HEK293 (cell line): ENCODE data around the gene MLF2.
"Not testable (repeated sequence)": the region's sequence is repeated elsewhere in the genome, so short reads cannot be mapped to it uniquely, and the experiment has no call there.

Source experiments
- CTCF ChIA-PET: fragments of 350-600 bp; formaldehyde crosslinking; extraction: SDS; loops from one replicate; lab custom pipeline; 2021; ENCODE audit warnings: antibody characterized with exemption; lab: Yijun Ruan, JAX
- POLR2A ChIA-PET: fragments of 300-600 bp; formaldehyde crosslinking; extraction: SDS; loops from one replicate; lab custom pipeline; 2020; ENCODE audit warnings: antibody characterized with exemption, inconsistent platforms; lab: Yijun Ruan, JAX
- H3K27ac ChIP-seq: fragments of 200-500 bp; sonication (Bioruptor generic); 2 replicates; pipeline ENCODE4 v1.5.1; 2014; ENCODE audit warnings: low read depth, low read length, control low read depth, inconsistent platforms; ENCODE audit errors: extremely low read depth
- H3K36me3 ChIP-seq, 2 experiments: fragments of 200-500 bp in 1 of 2; sonication (Bioruptor generic) in 1 of 2; 1 replicate in 1 of 2; 2 replicates in 1 of 2; pipeline ENCODE4 v1.5.1; 2014 to 2017; ENCODE audit warnings: inconsistent platforms in 2 of 2, low read length in 2 of 2; ENCODE audit not compliant: control insufficient read depth in 2 of 2, insufficient read depth in 1 of 2
- H3K4me1 ChIP-seq: fragments of 200-500 bp; sonication (Bioruptor generic); 2 replicates; pipeline ENCODE4 v1.5.1; 2014; ENCODE audit warnings: mild to moderate bottlenecking, low read length, inconsistent platforms; ENCODE audit not compliant: control insufficient read depth, insufficient read depth
- H3K4me3 ChIP-seq: 2 replicates; pipeline ENCODE4 v1.5.1; 2011; ENCODE audit warnings: low read depth, mild to moderate bottlenecking, control low read depth, low read length, moderate library complexity
- H3K9me3 ChIP-seq: fragments of 200-500 bp; sonication (Bioruptor generic); 2 replicates; pipeline ENCODE4 v1.5.1; 2014; ENCODE audit warnings: low read depth, low read length, inconsistent platforms; ENCODE audit not compliant: control insufficient read depth, insufficient read depth
- CTCF ChIP-seq: fragments of 450-650 bp; formaldehyde crosslinking; IDR thresholded peaks from 2 replicates; pipeline ENCODE4 v1.5.1; 2016; ENCODE audit warnings: missing biosample characterization, missing genetic modification characterization
- GLI2 ChIP-seq: fragments of 450-650 bp; formaldehyde crosslinking; IDR thresholded peaks from 2 replicates; pipeline ENCODE4; 2017; ENCODE audit warnings: missing biosample characterization, missing genetic modification characterization, low read depth, borderline replicate concordance
- HOXC10 ChIP-seq: sonication (generic); formaldehyde crosslinking; IDR thresholded peaks from 2 replicates; pipeline ENCODE4 v1.8.1; 2023; ENCODE audit warnings: mild to moderate bottlenecking, missing genetic modification reagents
- SALL2 ChIP-seq: fragments of 450-650 bp; formaldehyde crosslinking; IDR thresholded peaks from 2 replicates; pipeline ENCODE4 v1.5.0; 2017; ENCODE audit warnings: missing biosample characterization, mild to moderate bottlenecking, missing genetic modification characterization, borderline replicate concordance
- SP2 ChIP-seq: fragments of 450-650 bp; formaldehyde crosslinking; IDR thresholded peaks from 2 replicates; pipeline ENCODE4 v1.5.1; 2016; ENCODE audit warnings: missing biosample characterization, missing genetic modification characterization
- ZEB2 ChIP-seq: fragments of 450-650 bp; formaldehyde crosslinking; IDR thresholded peaks from 2 replicates; pipeline ENCODE4 v1.5.1; 2016; ENCODE audit warnings: missing biosample characterization, missing genetic modification characterization
- ZIC2 ChIP-seq: fragments of 450-650 bp; formaldehyde crosslinking; IDR thresholded peaks from 2 replicates; pipeline ENCODE4 v1.5.1; 2016; ENCODE audit warnings: missing biosample characterization, missing genetic modification characterization
- ZNF16 ChIP-seq: fragments of 450-650 bp; formaldehyde crosslinking; IDR thresholded peaks from 2 replicates; pipeline ENCODE4 v1.5.1; 2016; ENCODE audit warnings: low read depth, missing biosample characterization, missing genetic modification characterization
- ZNF239 ChIP-seq: fragments of 450-650 bp; formaldehyde crosslinking; IDR thresholded peaks from 2 replicates; pipeline ENCODE4 v1.5.1; 2016; ENCODE audit warnings: missing biosample characterization, missing genetic modification characterization
- ZNF335 ChIP-seq: fragments of 450-650 bp; formaldehyde crosslinking; conservative IDR thresholded peaks from 2 replicates; pipeline ENCODE4 v1.5.1; 2016; ENCODE audit warnings: missing biosample characterization, missing genetic modification characterization
- ZNF341 ChIP-seq: fragments of 450-650 bp; formaldehyde crosslinking; IDR thresholded peaks from 2 replicates; pipeline ENCODE4; 2016; ENCODE audit warnings: low read depth, missing biosample characterization, missing genetic modification characterization
- ZNF580 ChIP-seq: fragments of 450-650 bp; formaldehyde crosslinking; IDR thresholded peaks from 2 replicates; pipeline ENCODE4 v1.5.1; 2016; ENCODE audit warnings: missing biosample characterization, missing genetic modification characterization
- ZNF600 ChIP-seq: fragments of 450-650 bp; formaldehyde crosslinking; IDR thresholded peaks from 2 replicates; pipeline ENCODE4 v1.5.1; 2016; ENCODE audit warnings: missing biosample characterization, missing genetic modification characterization
- ZNF623 ChIP-seq: fragments of 450-650 bp; formaldehyde crosslinking; IDR thresholded peaks from 2 replicates; pipeline ENCODE4 v1.5.1; 2016; ENCODE audit warnings: missing biosample characterization, missing genetic modification characterization
- TF ChIP-seq, protein P1 (sequence below): fragments of 450-650 bp; formaldehyde crosslinking; optimal IDR thresholded peaks from 2 replicates; pipeline ENCODE3; 2016; ENCODE audit warnings: missing biosample characterization, mild to moderate bottlenecking, missing genetic modification characterization
- TF ChIP-seq, protein P2 (sequence below): fragments of 450-650 bp; formaldehyde crosslinking; IDR thresholded peaks from 2 replicates; pipeline ENCODE4 v1.5.1; 2016; ENCODE audit warnings: missing biosample characterization, missing genetic modification characterization

MLF2 gene

DNA sequence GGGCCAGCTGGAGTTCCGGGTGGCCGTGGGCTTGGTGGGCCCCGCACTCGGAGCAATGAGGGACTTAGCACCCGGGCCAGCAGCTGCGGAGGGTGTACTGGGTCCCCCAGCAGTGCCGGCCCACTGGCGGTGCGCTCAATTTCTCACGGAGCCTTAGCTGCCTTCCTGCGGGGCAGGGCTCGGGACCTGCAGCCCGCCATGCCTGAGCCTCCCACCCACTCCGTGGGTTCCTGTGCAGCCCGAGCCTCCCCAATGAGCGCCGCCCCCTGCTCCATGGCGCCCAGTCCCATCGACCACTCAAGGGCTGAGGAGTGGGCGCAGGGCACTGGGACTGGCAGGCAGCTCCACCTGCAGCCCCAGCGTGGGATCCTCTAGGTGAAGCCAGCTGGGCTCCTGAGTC is 44.6 kb downstream of the MLF2 start:
- H3K4me1 ChIP-seq, CTCF ChIA-PET, H3K9me3 ChIP-seq, H3K27ac ChIP-seq, H3K4me3 ChIP-seq, H3K36me3 ChIP-seq: not testable (repeated sequence)
- POLR2A ChIA-PET, result interaction anchor here (2.2 kb wide), 1 partner anchor 15 kb away, joined by 8 read pairs; no protein-coding TSS in a partner anchor

- Histone ChIP-seq H3K9me3 (no peaks in the 10 kb centered on the region), H3K36me3 (no peaks in the 10 kb centered on the region), H3K27ac (no peak overlapping the region), H3K4me1 (no peaks in the 10 kb centered on the region), H3K4me3 (no peak overlapping the region)
- TF ChIP-seq SP2 (tag by site-specific recombination) (no peak), CTCF (tag by site-specific recombination) (peak; percentile 40; the same call in 1 of the 2 replicates), ZNF341 (peak; percentile 40; the same call in 1 of the 2 replicates), ZNF600 (tag by site-specific recombination) (peak; percentile 46; the same call in 1 of the 2 replicates)
- TF ChIP-seq, protein P1, sequence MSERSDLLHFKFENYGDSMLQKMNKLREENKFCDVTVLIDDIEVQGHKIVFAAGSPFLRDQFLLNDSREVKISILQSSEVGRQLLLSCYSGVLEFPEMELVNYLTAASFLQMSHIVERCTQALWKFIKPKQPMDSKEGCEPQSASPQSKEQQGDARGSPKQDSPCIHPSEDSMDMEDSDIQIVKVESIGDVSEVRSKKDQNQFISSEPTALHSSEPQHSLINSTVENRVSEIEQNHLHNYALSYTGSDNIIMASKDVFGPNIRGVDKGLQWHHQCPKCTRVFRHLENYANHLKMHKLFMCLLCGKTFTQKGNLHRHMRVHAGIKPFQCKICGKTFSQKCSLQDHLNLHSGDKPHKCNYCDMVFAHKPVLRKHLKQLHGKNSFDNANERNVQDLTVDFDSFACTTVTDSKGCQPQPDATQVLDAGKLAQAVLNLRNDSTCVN (tag by site-specific recombination), result peak; percentile 10
- CTCF ChIA-PET, result no interaction called here
- POLR2A ChIA-PET, result interaction anchor here (1.4 kb wide), 1 partner anchor 20 kb away, joined by 8 read pairs; no protein-coding TSS in a partner anchor
Observed at GRCh38 chr12:6703631-6704030, 49.3 kb downstream of the MLF2 start.

DNA sequence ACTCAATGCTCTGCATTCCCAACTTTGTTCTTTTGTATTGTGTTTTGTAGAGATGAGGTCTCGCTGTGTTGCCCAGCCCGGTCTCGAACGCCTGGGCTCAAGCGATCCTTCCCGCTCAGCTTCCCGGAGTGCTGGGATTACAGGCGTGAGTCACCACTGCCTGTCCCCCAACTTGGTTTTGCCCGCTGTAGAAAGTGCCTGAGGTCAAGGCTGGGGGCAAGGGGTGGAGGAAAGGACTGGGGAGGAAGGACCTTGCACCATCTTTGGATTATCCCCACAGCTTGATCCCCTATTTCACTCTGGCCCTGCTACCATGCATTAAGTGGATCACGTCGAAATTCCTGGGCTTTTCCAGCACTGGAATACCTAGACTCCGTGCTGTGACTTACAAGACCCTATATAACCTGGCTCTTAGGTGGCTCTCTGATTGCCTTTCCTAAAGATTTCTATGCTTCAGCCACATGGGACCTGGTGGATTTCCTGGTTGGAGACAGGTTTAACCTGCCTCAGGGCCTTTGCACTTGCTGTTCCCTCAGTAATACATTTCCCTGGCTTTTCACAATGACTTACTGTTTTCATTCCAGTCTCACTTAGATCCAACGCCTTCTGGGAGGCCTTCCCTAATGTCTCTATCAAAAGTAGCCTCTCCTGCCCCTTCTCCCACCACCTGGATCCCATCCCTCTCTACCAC is 51.7 kb downstream of the MLF2 start:
- peaks cover 0 to 9% of the 10 kb centered on the region in 2 experiments; a peak in 1 of 3 replicates for H3K36me3 ChIP-seq
- no peak overlapping the region for H3K27ac ChIP-seq
- H3K9me3 ChIP-seq, result no peaks in the 10 kb centered on the region
- peak overlapping the region; percentile 43; the same call in 1 of the 2 replicates for H3K4me3 ChIP-seq
- H3K4me1 ChIP-seq, result no peaks in the 10 kb centered on the region
- CTCF ChIA-PET, result interaction anchor here (1.0 kb wide), 1 partner anchor 236 kb away, joined by 3 read pairs; no protein-coding TSS in a partner anchor
- TF ChIP-seq ZEB2 (0 out of 2 replicates have a peak, but pooled peaks have one; percentile 15), SALL2 (no peak), ZNF580 (tag by site-specific recombination) (0 out of 2 replicates have a peak, but pooled peaks have one; percentile 33), ZNF239 (tag by site-specific recombination) (no peak), ZNF16 (tag by site-specific recombination) (no peak), GLI2 (tag by site-specific recombination) (no peak), HOXC10 (CRISPR knock-in tag) (no peak), ZNF623 (tag by site-specific recombination) (peak; percentile 99), ZIC2 (tag by site-specific recombination) (peak; percentile 16; the same call in 1 of the 2 replicates), ZNF335 (tag by site-specific recombination) (peak; percentile 84)
- TF ChIP-seq, protein P2, sequence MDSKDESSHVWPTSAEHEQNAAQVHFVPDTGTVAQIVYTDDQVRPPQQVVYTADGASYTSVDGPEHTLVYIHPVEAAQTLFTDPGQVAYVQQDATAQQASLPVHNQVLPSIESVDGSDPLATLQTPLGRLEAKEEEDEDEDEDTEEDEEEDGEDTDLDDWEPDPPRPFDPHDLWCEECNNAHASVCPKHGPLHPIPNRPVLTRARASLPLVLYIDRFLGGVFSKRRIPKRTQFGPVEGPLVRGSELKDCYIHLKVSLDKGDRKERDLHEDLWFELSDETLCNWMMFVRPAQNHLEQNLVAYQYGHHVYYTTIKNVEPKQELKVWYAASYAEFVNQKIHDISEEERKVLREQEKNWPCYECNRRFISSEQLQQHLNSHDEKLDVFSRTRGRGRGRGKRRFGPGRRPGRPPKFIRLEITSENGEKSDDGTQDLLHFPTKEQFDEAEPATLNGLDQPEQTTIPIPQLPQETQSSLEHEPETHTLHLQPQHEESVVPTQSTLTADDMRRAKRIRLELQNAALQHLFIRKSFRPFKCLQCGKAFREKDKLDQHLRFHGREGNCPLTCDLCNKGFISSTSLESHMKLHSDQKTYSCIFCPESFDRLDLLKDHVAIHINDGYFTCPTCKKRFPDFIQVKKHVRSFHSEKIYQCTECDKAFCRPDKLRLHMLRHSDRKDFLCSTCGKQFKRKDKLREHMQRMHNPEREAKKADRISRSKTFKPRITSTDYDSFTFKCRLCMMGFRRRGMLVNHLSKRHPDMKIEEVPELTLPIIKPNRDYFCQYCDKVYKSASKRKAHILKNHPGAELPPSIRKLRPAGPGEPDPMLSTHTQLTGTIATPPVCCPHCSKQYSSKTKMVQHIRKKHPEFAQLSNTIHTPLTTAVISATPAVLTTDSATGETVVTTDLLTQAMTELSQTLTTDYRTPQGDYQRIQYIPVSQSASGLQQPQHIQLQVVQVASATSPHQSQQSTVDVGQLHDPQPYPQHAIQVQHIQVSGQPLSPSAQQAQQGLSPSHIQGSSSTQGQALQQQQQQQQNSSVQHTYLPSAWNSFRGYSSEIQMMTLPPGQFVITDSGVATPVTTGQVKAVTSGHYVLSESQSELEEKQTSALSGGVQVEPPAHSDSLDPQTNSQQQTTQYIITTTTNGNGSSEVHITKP, result peak; percentile 47; the same call in 1 of the 2 replicates
- POLR2A ChIA-PET, result no interaction called here
